Subcutaneous adipose tissue (tissue), 4 donors: ENCODE results near the gene SYNDIG1. TPM values are rescaled to one million over a fixed set of nuclear protein-coding genes. Genes with fewer than 3 reads are reported as not detected.

Experiments used
- CTCF ChIP-seq: fragments of 450-650 bp; IDR thresholded peaks from one replicate; pipeline ENCODE4 v1.5.1; 2016; ENCODE audit warnings: low read depth, mild to moderate bottlenecking, control low read depth, antibody characterized with exemption, moderate library complexity
- total RNA-seq, 4 donors: library from RNA; depleted of rRNA; stranded (reverse); fragments of >200 nt; gene quantifications; one replicate each; pipeline ENCODE4 v1.1.0, GENCODE V29; 2016

SYNDIG1 gene
- total RNA-seq, 4 donors from 2014 or later = 0.17 to 1.5 TPM; not detected in 2

GRCh38 chr20:24529369-24529719, 59.9 kb downstream of the SYNDIG1 start:
- TF ChIP-seq CTCF = no peak

DNA sequence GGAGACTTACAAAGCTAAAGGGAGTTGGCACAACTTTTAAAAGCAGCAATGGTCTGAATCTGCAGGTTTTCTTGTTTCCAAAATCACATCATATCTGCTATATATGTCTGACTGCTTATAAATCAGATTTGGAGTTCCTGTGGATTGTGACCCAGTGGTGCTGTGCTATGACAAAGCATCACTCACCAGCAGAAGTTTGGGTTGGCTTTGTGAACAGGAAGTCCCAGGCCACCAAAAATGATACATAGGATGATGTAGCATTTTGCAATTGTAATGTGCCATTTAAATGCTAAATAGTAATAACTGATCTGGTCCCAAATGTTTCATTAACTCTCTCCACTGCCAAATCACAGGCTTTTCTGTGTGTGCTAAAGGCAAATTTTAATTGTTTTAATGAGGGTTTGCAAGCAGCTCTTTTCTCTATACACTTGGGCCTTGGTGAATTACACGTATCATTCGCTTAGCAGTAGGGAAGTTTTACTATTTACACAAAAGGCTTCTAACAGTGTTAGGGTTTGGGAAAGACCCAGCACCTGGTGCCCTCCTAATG, 60.8 kb downstream of the SYNDIG1 start:
- no peak for TF ChIP-seq CTCF

DNA sequence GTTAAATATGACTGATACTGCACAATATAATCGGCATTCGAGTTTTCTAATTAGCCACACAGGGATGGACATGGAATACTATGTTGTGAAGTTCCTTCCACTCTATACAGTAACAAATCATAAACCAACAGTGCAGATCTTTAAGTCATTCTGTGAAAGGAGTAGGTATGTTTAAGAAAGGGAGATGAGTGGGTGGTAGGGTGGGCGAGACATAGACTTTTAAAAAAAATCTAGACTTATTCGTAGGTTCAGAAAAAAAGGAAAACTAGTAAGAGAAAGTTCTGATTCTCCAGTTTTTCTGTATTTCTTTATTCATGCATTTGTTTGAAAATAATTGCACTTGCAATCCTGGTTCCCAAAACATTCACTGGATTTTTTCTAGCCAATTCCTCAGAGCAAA, 61.8 kb downstream of the SYNDIG1 start:
- no peak for TF ChIP-seq CTCF

- TF ChIP-seq CTCF = no peak
Observed at GRCh38 chr20:24531631-24532419, 62.4 kb downstream of the SYNDIG1 start.

DNA sequence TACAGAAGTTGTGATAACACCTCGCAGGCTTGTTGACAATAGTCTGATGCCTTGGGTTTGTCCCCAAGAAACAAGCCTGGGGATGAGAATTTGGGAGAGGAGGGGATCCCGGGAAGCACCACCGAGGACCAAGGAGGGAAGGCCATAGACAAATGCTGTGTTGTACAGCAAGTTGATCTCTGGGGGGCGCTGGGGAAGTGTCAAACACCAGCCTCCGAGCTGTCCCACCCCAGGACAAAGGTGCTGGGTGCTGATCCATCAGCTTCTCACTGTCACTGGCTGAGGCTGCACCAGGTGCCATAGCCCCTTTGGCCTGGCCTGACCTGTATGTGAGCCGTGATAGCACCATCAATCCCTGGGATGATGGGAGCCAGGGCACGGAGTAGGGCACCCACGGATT, 64.0 kb downstream of the SYNDIG1 start:
- TF ChIP-seq CTCF = no peak

- no peak for TF ChIP-seq CTCF
Observed at GRCh38 chr20:24534282-24534681, 64.9 kb downstream of the SYNDIG1 start.

DNA sequence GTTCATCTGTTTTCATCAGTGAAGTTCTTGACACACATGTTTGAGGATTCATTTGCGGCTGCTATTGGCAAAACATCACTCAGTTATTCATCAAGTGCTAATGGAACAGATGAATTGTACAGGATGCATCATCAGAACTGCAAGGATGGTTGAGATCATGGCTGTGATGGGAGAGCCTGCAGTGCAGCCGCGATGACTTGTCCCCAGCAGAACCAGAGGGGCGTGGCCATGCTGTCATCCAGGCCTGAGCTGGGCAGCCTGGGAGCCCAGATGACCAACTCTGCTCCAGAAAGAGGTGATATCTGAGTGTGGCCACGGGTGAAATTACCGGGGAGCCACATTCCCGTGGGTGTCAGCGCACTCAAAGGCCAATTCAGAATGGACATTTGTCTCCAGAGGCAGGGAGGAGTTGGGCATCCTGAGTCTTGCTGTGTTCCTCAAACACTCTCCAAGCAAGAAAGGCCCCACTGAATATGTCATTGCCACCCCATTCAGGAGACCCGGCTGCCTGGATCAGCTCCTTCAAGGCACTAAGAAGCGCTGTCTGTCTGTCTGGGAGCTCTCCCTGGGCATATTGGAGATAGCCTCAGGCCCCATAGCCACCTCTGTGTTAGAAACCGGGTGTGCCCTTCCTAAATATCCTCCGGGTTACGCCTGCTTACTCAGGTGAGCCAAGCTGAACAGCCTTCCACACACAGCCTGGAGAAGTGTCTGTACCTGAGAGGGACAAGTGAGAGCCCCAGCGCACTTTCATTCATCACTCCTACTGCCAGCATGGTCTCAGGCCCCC, 66.7 kb downstream of the SYNDIG1 start:
- TF ChIP-seq CTCF = no peak
